GM12801 (cell line): Measurements from ENCODE around the gene ELL2.

Source experiments
- TF ChIP-seq, protein P1 (sequence below): IDR thresholded peaks from one replicate; pipeline ENCODE4 v1.5.1; 2011; ENCODE audit warnings: control low read depth; ENCODE audit not compliant: insufficient read length; ENCODE audit errors: extremely low read depth

Gene ELL2

DNA sequence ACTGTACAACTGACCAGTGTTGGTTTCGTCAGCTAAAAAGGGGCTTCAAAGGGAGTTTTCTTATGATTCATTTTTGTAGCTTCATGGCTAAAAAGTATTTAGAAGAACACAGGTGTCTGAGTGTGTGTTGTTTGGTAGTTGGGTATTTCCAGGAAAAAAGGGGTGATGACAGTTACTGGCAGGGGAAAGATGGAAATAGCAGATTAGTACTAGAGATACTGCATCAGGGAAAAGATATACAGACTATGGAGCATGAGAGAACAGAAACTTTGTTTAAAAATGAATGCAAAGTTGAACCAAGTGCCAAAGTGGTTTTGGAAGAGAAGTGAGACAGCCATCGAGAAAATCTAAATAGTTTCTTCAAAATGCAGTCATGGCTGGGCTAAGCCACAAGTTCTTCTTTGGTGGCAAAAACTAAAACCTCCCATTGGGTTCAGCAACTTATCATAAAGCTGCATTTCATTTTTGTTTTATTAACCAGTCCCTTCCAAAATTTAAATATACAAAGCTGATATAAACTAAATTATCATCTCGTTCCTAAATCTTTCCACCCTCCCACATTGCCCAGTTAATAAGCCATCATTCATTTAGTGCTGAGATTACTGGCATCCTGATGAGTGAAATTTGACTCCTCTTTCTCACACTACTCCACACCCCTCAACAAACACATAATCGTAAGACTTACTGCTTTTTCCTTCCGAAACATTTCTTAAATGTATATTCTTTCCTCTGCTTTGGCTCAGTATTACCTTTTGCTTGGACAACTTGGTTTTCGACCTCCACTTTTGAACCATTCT, 33.5 kb downstream of the ELL2 start:
- TF ChIP-seq, protein P1, sequence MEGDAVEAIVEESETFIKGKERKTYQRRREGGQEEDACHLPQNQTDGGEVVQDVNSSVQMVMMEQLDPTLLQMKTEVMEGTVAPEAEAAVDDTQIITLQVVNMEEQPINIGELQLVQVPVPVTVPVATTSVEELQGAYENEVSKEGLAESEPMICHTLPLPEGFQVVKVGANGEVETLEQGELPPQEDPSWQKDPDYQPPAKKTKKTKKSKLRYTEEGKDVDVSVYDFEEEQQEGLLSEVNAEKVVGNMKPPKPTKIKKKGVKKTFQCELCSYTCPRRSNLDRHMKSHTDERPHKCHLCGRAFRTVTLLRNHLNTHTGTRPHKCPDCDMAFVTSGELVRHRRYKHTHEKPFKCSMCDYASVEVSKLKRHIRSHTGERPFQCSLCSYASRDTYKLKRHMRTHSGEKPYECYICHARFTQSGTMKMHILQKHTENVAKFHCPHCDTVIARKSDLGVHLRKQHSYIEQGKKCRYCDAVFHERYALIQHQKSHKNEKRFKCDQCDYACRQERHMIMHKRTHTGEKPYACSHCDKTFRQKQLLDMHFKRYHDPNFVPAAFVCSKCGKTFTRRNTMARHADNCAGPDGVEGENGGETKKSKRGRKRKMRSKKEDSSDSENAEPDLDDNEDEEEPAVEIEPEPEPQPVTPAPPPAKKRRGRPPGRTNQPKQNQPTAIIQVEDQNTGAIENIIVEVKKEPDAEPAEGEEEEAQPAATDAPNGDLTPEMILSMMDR, result no peak

DNA sequence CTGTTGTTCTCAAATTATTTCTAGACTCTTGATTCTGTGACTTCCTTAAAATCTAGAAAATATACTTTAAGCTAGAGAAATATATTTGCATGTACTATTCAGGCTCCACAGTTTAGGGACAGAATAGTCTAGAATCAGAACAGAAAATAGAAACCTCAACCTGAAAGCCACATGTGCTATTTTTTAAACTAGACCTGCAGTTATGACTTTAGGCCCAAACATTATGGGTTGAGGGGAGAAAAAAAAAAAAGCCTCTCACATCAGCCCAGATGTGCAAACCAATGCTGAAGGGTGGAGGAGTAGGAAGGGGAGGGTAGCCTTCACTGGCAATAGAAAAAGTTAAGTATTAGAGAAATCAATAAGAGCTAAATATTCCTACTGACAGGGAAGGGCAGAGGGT, 35.7 kb downstream of the ELL2 start:
- TF ChIP-seq, protein P1, result no peak

DNA sequence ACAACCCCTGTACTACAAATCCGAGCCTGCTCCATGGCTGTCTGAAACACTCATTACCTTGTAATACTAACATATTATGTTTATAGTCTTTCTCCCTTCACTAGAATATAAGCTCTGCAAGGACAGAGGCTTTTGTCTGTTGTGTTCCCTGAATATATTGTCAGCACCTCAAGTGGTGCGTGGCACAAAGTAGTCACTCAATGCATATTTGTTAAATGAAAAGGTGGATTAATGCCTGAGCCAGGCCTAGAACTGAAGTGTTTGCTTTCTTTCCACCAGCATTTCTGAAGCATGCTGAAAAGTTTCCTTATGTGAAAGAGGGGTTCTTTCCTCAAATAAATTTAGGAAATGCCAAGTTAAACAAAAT, 36.3 kb downstream of the ELL2 start:
- TF ChIP-seq, protein P1, result no peak

DNA sequence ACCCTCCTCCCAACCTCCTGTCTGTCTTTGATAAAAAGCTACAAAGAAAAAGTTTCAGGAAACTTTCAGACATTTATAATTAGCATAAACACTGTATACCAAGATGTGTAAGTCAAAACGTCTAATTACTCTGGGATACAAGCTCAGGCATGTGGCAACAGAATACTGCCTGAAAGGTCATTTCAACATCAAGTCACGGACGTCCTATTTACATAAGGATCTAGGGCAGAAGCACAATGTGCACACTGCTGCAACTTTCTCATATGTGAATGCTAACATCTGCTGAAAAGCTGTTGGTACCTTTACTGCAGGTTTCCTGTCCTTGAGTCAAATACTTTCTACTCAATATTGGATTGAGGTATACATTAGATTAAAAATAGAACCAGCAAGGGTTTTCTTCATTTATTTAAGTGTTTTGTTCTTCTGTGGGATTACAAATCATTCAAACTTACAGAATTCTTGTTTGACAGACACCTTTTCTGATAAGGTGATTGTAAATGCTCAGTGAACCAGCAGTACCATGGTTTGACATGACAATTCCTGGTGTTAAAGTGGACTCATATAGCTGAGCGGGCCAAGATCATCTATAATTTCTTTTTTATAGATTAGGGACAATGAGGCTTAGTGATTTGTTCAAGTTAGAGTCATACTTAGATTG, 36.8 kb downstream of the ELL2 start:
- TF ChIP-seq, protein P1, result no peak

DNA sequence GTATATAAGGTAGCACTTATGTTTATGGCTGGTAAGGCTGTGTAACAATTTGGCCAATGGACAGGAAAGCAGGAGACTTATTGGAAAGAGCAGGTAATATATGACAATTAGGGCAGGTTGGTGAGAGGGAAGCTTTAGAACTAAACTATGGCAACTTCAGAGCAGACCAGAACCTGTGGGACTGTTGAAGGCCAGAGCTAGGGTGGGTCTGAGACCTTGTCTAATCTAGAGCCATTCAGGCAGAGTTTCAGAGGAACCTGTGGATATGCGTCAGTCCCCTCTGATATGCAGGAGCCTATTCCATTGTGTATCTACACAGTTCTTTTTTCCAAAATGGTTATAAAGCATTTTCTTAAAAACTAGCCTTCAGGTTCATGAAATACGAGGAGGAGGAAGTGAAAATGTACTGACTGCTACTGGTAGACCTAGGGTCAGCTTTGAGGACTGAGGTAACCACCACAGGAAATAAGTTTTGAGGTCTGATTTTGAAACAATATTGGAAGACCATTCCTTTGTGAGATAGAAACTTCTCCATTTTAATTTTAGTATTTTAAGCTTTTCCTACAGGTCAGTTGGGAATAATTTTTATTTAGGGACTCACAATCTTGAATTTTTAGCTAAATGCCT, 37.6 kb downstream of the ELL2 start:
- TF ChIP-seq, protein P1, result no peak

DNA sequence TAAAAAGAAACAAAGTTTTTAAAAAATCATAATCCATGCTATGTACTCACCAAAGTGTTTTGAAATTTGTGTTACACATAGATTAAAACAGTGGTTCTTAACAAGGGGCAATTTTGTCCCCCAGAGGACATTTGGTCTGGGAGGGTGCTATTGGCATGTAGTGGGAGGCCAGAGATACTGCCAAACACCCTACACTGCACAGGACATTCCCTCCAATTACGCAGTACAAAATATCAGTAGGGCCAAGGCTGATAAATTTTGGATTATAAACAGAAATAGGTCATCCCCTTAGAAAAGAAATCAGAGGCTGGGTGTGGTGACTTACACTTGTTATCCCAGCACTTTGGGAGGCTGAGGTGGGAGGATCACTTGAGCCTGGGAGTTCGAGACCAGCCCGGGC, 38.9 kb downstream of the ELL2 start:
- TF ChIP-seq, protein P1, result no peak

DNA sequence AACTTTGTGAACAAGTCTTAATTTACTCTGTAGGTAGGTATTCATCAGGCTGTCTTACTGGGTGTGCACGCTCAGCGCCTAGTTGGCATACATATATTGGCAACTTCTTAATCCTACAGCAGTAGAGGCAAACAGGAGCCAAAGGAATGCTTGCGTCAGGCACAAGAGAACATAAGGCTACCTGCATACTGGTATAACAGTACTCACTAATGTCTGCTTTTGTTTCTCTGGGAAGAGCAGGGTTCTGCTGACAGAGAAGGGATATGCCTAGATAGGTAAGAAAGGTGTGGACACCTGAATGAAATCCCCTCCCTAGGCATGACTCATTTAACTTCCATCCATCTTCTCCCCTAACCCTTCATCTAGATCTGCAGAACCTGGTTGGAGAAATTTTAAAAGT, 40.1 kb downstream of the ELL2 start:
- TF ChIP-seq, protein P1, result no peak
